NCI-H1694 treated with DMSO at 0.1 percent for 48 hours (cell line): ENCODE measurements around the gene CSMD2.

Experiments used
- DNase-seq: peaks from one replicate; lab custom pipeline; 2025; lab: John Stamatoyannopoulos, UW

Gene CSMD2

GRCh38 chr1:33818071-33818470 lies 347.0 kb downstream of the CSMD2 start:
- DNase-seq = no peak

- no peak for DNase-seq
Measured at GRCh38 chr1:33815061-33815460, 350.0 kb downstream of the CSMD2 start.

GRCh38 chr1:33814166-33814565 lies 350.9 kb downstream of the CSMD2 start:
- DNase-seq = no peak

- DNase-seq = no peak
Measured at GRCh38 chr1:33810571-33810970, 354.5 kb downstream of the CSMD2 start.

GRCh38 chr1:33805988-33806387 lies 359.0 kb downstream of the CSMD2 start:
- no peak for DNase-seq

- no peak for DNase-seq
Measured at GRCh38 chr1:33802268-33802667, 362.8 kb downstream of the CSMD2 start.

GRCh38 chr1:33797849-33798248 lies 367.2 kb downstream of the CSMD2 start:
- no peak for DNase-seq

GRCh38 chr1:33792651-33793050 lies 372.4 kb downstream of the CSMD2 start:
- no peak for DNase-seq

GRCh38 chr1:33792216-33792615 lies 372.8 kb downstream of the CSMD2 start:
- DNase-seq = no peak

GRCh38 chr1:33791251-33791650 lies 373.8 kb downstream of the CSMD2 start:
- no peak for DNase-seq

- DNase-seq = no peak
Measured at GRCh38 chr1:33790577-33790976, 374.5 kb downstream of the CSMD2 start.

- DNase-seq = no peak
Measured at GRCh38 chr1:33784876-33785275, 380.2 kb downstream of the CSMD2 start.

- no peak for DNase-seq
Measured at GRCh38 chr1:33782776-33783175, 382.3 kb downstream of the CSMD2 start.

- no peak for DNase-seq
Measured at GRCh38 chr1:33781652-33782051, 383.4 kb downstream of the CSMD2 start.

- DNase-seq = no peak
Measured at GRCh38 chr1:33777337-33777736, 387.7 kb downstream of the CSMD2 start.

- DNase-seq = no peak
Measured at GRCh38 chr1:33768821-33769220, 396.2 kb downstream of the CSMD2 start.

GRCh38 chr1:33768106-33768505 lies 396.9 kb downstream of the CSMD2 start:
- DNase-seq = no peak

- no peak for DNase-seq
Measured at GRCh38 chr1:33764149-33764548, 400.9 kb downstream of the CSMD2 start.

GRCh38 chr1:33763406-33763805 lies 401.6 kb downstream of the CSMD2 start:
- no peak for DNase-seq

- no peak for DNase-seq
Measured at GRCh38 chr1:33762962-33763361, 402.1 kb downstream of the CSMD2 start.

GRCh38 chr1:33762109-33762830 lies 402.8 kb downstream of the CSMD2 start:
- DNase-seq = no peak

- DNase-seq = no peak
Measured at GRCh38 chr1:33758698-33759097, 406.3 kb downstream of the CSMD2 start.

- no peak for DNase-seq
Measured at GRCh38 chr1:33753087-33753856, 411.8 kb downstream of the CSMD2 start.

- DNase-seq = no peak
Measured at GRCh38 chr1:33745942-33746341, 419.1 kb downstream of the CSMD2 start.
